Measurements from ENCODE around the gene PTGFRN. TPM values are rescaled to one million over a fixed set of nuclear protein-coding genes. Genes with fewer than 3 reads are reported as not detected.

PTGFRN gene
- total and polyA plus RNA-seq, 2 of the 4 experiments (the other 2 are of a cell fraction): 0.90 to 1.1 TPM

DNA sequence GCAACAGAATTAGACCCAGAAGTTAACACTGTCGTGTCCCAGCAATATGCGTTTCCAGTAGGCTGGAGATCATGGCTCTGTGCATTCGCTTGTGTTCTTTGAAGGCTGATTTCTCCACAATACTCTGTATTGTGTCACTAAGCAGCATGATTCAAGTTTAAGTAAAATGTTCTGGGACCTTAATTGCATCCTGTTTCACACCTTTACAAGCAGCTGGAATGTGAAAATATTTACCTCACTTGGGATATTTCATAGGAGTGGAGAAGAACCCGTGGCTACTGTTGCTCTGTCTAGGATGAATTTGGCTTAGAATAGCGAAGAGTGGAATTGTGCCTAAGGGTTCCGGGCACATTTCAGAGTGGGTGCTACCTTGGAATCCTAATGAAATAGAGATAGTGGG is 6.3 kb downstream of the PTGFRN start:
- intact Hi-C loops (cut with micrococcal nuclease): no loop called here
- H4K8ac ChIP-seq (ENCODE audit: low read depth in 2 of 2, low read length in 2 of 2): no peak overlapping the region

More for the DNA sequence above, 6.3 kb downstream of the PTGFRN start:
- no TSS peak for BruUV-seq (replicated peaks)
- CTCF ChIA-PET: no interaction called here
- Histone ChIP-seq H2AK9ac (replicated peaks; ENCODE audit: low read depth, low read length, poor library complexity) (no peak overlapping the region), H3K4me2 (ENCODE audit: low read depth, low read length) (no peak overlapping the region), H3K56ac (ENCODE audit: extremely low read depth, insufficient read depth, low read length) (no peak overlapping the region), H3K79me1 (ENCODE audit: low read depth in 1 of 2, low read length in 2 of 2) (no peaks in the 10 kb centered on the region), H3K9me3 (ENCODE audit: control insufficient read depth, insufficient read depth, low read length) (no peaks in the 10 kb centered on the region), H4K5ac (ENCODE audit: low read depth, low read length) (no peak overlapping the region), H3K36me3 (ENCODE audit: control insufficient read depth, insufficient read depth, low read length) (no peaks in the 10 kb centered on the region), H3K9me1 (ENCODE audit: insufficient read depth, low read length) (no peaks in the 10 kb centered on the region), H4K20me1 (ENCODE audit: insufficient read depth, low read length) (no peaks in the 10 kb centered on the region), H2BK20ac (ENCODE audit: low read depth, low read length) (no peak overlapping the region), H3K14ac (replicated peaks; ENCODE audit: low read depth, low read length) (no peak overlapping the region), H3K27ac (ENCODE audit: insufficient read depth, low read length) (no peak overlapping the region), H3K23ac (ENCODE audit: low read depth, low read length) (no peak overlapping the region), H3K18ac (ENCODE audit: low read depth, low read length) (no peak overlapping the region), H3K4me3 (ENCODE audit: insufficient read depth, low read depth, low read length) (no peak overlapping the region), H2BK120ac (ENCODE audit: low read depth, low read length) (no peak overlapping the region), H2AK5ac (ENCODE audit: low read depth, low read length) (no peak overlapping the region), H3K4me1 (ENCODE audit: control insufficient read depth, insufficient read depth, low read length) (no peaks in the 10 kb centered on the region), H3K4ac (ENCODE audit: low read depth, low read length) (no peak overlapping the region), H2AFZ (replicated peaks; ENCODE audit: low read length, poor library complexity) (no peak overlapping the region), H3K27me3 (ENCODE audit: control insufficient read depth, insufficient read depth, low read length) (peaks cover 32% of the 10 kb centered on the region), H2BK15ac (ENCODE audit: low read depth, low read length) (no peak overlapping the region), H3K9ac (ENCODE audit: low read depth, low read length) (no peak overlapping the region), H2BK5ac (ENCODE audit: low read depth, low read length, poor library complexity, severe bottlenecking) (no peak overlapping the region), H4K91ac (ENCODE audit: insufficient read depth, low read depth, low read length) (no peak overlapping the region)
- DNase-seq (no peak), ATAC-seq (ENCODE audit: low read depth) (no peak)
- POLR2A ChIA-PET (ENCODE audit: unreplicated experiment): interaction anchor here (0.6 kb wide), 1 partner anchor 79 kb away, joined by 3 read pairs; no protein-coding TSS in a partner anchor
- TF ChIP-seq SMC3 (IDR thresholded peaks at IDR 0.05; ENCODE audit: low read depth, low read length): no peak
- no peak for TF ChIP-seq ELK1 (IDR thresholded peaks at IDR 0.05; ENCODE audit: borderline replicate concordance, low read depth, low read length)
- TF ChIP-seq CEBPB (IDR thresholded peaks at IDR 0.05; ENCODE audit: low read depth, low read length): no peak
- TF ChIP-seq, protein P1, sequence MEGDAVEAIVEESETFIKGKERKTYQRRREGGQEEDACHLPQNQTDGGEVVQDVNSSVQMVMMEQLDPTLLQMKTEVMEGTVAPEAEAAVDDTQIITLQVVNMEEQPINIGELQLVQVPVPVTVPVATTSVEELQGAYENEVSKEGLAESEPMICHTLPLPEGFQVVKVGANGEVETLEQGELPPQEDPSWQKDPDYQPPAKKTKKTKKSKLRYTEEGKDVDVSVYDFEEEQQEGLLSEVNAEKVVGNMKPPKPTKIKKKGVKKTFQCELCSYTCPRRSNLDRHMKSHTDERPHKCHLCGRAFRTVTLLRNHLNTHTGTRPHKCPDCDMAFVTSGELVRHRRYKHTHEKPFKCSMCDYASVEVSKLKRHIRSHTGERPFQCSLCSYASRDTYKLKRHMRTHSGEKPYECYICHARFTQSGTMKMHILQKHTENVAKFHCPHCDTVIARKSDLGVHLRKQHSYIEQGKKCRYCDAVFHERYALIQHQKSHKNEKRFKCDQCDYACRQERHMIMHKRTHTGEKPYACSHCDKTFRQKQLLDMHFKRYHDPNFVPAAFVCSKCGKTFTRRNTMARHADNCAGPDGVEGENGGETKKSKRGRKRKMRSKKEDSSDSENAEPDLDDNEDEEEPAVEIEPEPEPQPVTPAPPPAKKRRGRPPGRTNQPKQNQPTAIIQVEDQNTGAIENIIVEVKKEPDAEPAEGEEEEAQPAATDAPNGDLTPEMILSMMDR (conservative IDR thresholded peaks at IDR 0.05; ENCODE audit: low read depth, low read length): no peak
- TF ChIP-seq MAZ (IDR thresholded peaks at IDR 0.05; ENCODE audit: borderline replicate concordance, low read depth, low read length): no peak
- TF ChIP-seq MAFK (IDR thresholded peaks at IDR 0.05; ENCODE audit: low read depth, low read length): no peak
- no peak for TF ChIP-seq RAD21 (IDR thresholded peaks at IDR 0.05; ENCODE audit: low read length)
- no peak for TF ChIP-seq BHLHE40 (IDR thresholded peaks at IDR 0.05; ENCODE audit: low read depth, low read length)
- TF ChIP-seq CHD1 (IDR thresholded peaks at IDR 0.05; ENCODE audit: low read depth, low read length): no peak
- no peak for TF ChIP-seq POLR2A (IDR thresholded peaks at IDR 0.05; ENCODE audit: low read depth, low read length)
- TF ChIP-seq RFX5 (IDR thresholded peaks at IDR 0.05; ENCODE audit: low read depth, low read length): no peak
- no peak for TF ChIP-seq NFE2L2 (IDR thresholded peaks at IDR 0.05; ENCODE audit: low read depth, low read length)
- dilution Hi-C loops (cut with HindIII; ENCODE audit: low sequenced_read_pairs, unreplicated experiment): no loop called here
- in situ Hi-C loops (cut with MboI; ENCODE audit: low sequenced_read_pairs): no loop called here
- no CpG with 5 or more reads among the region's 6 CpGs for WGBS, 2 experiments (ENCODE audit: extremely low coverage in 2 of 2, insufficient read length in 1 of 2)
